GM18520 (cell line): Measurements from ENCODE around the gene FOXF1.

Source experiments
- ATAC-seq: cut with Tn5 transposase; IDR thresholded peaks from one replicate; pipeline ENCODE4 v1.9.1; 2021; ENCODE audit not compliant: unreplicated experiment

The FOXF1 gene

GRCh38 chr16:86554599-86554916, 44.2 kb downstream of the FOXF1 start:
- no peak for ATAC-seq

GRCh38 chr16:86554917-86555703, 44.8 kb downstream of the FOXF1 start, which contains the start of gene MTHFSD:
Gene MTHFSD (minus strand): TSS chr16:86555235. CDS start chr16:86555184, 51 bp downstream.
- peak; percentile 87 for ATAC-seq

GRCh38 chr16:86555704-86556075, 45.4 kb downstream of the FOXF1 start:
- ATAC-seq, result no peak

- no peak for ATAC-seq
Observed at GRCh38 chr16:86556576-86556975, 46.2 kb downstream of the FOXF1 start.

GRCh38 chr16:86557587-86557986, 47.3 kb downstream of the FOXF1 start:
- no peak for ATAC-seq

GRCh38 chr16:86558355-86559193, 48.2 kb downstream of the FOXF1 start:
- ATAC-seq, result no peak

GRCh38 chr16:86559802-86560305, 49.5 kb downstream of the FOXF1 start:
- ATAC-seq, result no peak

GRCh38 chr16:86562356-86562755, 52.0 kb downstream of the FOXF1 start:
- ATAC-seq, result no peak

GRCh38 chr16:86563469-86564345, 53.4 kb downstream of the FOXF1 start:
- ATAC-seq, result no peak
